HG03457 (cell line): ENCODE data around the gene CTAG2.
"Not testable (repeated sequence)": the region's sequence is repeated elsewhere in the genome, so short reads cannot be mapped to it uniquely, and the experiment has no call there.

Experiments used
- ATAC-seq: cut with Tn5 transposase; IDR thresholded peaks from one replicate; pipeline ENCODE4 v1.9.1; 2021; ENCODE audit warnings: moderate number of reproducible peaks; ENCODE audit not compliant: unreplicated experiment

Gene CTAG2

DNA sequence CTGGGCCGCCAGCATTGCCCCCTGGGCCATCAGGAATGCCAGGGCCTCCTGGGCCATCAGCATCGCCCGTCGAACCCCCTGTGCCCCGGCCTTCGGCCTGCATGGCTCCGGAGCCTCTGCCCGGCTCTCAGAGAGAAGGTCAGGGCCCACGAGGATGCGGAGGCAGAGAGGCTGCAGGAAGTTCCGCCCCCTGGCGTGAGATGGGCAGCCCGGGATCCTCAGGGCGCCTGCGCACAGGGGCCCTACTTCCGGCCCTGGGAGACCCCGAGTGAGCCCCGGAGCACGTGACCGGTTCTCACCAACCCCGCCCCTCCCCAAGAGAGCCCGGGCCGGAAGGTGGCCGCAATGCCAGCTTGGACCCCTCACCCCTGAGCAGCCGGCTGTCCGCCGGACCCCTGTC, at the start of gene CTAG2:
CTAG2 (minus strand) TSS at position 167 of the 400 bp plus-strand sequence; CDS start at position 103, 64 bp downstream.
- ATAC-seq, result not testable (repeated sequence)

DNA sequence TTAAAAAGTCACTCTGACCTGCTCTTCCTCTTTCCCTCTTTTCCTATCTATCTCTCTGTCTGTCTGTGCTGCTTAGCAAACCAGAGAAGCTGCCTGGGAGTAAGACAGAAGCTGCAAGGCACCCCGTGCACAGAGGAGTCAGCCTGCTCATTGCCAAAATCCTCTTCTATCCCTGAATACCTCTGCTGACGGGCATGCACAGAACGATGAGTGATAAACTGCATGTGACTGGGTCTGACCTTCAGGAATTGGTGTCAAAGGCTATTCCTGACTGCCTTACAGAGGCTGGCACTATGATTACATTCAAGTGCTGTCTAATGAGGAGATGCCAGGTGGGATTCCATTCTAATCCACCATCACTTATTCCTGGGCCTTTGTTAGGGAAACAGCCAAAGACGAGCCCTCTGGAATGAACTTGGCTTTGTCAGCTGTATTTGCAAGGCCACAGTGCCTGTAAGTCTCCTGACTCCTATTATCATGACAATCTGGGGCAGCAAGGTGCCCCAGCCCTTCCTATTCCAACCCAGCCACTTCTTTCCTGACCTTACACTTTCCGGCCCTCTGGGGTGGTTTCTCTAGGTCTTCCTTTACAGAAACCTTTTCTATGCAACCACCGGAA, 45.4 kb upstream of the CTAG2 start:
- ATAC-seq, result no peak

DNA sequence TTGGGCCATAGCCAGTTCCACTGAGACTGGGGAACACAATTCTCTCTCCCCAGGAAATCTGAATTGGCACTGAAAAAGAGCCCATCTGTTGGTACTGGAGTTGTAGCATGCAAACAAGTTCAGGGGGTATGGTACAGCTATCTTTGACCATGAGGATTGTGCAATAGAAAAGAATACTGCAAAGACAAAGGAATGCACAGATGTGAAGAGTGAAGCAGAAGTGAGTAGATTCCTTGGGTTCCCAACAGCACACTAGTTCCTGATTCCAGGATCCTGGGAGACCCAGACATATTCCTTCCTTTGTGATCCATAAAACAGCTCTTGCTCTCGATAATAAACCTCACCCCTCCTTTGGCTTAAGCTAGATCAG, 43.3 kb upstream of the CTAG2 start:
- ATAC-seq, result no peak

DNA sequence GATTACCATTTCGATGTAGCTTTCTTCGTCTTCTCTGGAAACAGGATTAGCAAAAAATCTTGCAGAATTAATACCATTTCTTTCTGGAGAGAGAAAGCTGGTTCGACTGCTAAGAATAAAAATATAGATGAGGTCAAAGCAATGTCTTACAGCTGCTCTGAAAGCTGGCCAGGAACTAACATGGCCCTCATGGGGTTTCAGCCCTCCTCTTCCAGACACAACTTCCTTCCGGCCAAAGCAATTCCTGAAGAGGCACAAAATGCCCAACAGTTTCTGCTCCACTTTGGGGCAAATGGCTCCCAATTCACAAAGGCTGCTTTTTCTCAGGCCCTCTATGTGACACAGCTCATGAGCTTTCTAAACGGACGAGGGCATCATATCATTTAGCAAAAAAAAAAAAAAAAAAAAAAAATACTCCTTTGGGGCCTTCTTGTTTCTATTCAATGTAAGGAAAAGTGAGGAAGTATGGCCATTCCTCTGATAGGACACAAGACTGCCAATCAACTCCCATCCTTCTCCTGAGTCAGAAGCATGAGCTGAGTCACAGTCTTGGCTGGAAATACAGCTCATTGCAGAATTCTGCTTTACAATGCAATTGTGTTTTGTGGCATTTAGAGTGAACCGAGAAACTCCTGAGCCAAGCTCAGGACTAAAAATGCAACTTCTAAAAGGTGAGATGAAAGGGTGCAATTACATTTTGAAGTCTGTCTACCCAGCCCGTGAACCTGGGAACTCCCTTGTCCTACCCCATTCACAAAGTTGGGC, 42.7 kb upstream of the CTAG2 start:
- ATAC-seq, result no peak

DNA sequence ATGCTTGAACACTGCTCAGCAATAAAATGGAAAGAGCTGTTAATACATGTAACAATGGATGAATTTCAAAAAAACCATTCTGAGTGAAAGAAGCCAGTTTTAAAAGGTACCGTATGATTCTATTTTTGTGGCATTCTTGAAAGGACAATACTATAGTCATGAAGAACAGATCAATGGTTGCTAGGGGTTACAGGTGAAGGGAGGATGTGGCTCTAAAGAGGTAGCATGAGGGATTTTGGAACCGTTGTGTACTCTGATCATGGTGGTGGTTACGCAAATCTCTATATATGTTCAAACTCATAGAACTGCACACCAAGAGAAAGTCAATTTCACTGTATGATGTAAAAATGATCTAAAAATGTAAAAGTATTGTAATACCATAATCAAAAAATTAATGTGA, 40.0 kb upstream of the CTAG2 start:
- no peak for ATAC-seq

DNA sequence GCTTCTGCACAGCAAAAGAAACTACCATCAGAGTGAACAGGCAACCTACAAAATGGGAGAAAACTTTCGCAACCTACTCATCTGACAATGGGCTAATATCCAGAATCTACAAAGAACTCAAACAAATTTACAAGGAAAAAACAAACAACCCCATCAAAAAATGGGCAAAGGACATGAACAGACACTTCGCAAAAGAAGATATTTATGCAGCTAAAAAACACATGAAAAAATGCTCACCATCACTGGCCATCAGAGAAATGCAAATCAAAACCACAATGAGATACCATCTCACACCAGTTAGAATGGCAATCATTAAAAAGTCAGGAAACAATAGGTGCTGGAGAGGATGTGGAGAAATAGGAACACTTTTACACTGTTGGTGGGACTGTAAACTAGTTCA, 37.1 kb upstream of the CTAG2 start:
- ATAC-seq, result not testable (repeated sequence)

DNA sequence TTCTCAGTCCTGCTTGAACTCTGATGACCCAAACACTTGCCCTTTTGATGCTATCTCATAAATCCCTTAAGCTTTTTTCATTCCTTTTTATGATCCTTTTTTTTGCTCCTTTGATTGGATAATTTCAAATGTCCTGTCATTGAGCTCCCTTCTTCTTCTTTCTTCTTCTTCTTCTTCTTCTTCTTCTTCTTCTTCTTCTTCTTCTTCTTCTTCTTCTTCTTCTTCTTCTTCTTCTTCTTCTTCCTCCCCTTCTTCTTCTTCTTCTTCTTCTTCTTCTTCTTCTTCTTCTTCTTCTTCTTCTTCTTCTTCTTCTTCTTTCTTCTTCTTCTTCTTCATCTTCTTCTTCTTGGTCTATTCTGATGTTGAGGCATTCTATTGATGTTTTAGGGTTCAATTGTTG, 18.7 kb upstream of the CTAG2 start:
- not testable (repeated sequence) for ATAC-seq

DNA sequence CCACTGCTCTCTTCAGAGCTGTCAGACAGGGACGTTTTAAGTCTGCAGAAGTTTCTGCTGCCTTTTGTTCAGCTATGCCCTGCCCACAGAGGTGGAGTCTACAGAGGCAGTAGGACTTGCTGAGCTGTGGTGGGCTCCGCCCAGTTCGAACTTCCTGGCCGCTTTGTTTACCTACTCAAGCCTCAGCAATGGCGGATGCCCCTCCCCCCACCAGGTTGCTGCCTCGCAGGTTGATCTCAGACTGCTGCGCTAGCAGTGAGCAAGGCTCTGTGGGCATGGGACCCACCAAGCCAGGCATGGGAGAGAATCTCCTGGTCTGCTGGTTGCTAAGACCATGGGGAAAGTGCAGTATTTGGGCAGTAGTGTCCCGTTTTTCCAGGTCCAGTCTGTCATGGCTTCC, 17.5 kb upstream of the CTAG2 start:
- not testable (repeated sequence) for ATAC-seq

DNA sequence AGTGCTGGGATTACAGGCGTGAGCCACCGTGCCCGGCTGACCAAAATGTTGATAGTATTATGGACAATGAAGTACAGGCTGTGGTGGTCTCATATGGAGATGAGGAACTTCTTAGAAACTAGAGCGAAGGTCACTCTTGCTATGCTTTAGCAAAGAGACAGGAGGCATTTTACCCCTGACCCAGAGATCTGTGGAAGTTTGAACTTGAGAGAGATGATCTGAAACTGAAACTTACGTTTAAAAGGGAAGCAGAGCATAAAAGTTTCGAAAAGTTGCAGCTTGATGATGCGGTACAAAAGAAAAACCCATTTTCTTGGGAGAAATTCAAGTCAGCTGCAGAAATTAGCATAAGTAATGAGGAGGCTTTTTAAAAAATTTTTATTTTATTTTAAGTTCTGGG, 8.5 kb upstream of the CTAG2 start:
- no peak for ATAC-seq

DNA sequence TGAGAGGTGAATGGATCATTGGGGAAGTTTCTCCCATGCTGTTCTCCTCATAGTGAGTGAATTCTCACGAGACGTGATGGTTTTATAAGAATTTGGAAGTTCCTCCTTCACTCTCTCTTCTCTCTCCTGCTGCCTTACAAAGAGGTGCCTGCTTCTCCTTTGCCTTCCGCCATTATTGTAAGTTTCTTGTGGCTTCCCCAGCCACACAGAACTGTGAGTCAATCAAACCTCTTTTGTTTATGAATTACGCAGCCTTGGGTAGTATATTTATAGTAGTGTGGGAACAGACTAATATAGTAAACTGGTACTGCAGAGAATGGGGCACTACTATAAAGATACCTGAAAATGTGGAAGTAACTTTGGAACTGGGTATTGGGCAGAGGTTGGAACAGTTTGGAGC, 7.8 kb upstream of the CTAG2 start:
- no peak for ATAC-seq

DNA sequence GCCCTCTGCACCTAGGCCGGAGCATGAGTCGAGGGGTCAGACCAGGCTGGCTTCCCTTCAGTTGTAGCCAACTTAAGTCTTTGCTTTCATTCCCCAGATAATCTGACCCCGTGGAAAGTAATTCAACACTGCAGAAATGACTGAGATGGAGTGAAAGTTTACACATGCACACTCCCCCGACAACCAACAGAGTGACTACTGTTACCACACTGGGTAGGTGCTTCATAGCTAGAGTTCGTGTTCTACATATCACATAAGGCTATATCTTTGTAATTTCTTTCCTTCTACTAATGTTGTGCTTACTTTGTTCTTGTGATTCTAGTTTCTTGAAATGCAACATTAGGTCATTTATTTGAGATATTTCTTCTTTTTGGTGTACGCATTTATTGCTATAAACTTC, 7.2 kb upstream of the CTAG2 start:
- no peak for ATAC-seq

DNA sequence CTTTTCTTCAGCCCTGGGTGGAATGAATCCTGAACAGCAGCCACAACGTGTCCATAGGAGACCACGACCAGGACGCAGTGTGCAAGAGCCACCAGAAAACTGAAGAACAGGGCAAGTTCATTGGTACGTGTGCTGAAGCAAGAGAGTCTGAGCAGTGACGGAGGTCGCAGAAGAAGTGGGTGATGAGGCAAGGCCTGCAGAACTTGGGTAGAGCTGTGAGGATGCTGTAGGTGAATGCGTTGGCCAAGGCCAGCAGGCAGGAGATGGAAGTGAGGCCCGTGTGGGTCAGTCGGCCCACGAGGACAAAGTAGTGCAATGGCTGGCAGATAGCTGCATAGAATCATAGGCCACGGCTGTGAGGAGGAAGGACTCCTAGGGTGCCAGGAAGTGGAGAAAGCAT, 5.6 kb upstream of the CTAG2 start:
- ATAC-seq, result no peak

DNA sequence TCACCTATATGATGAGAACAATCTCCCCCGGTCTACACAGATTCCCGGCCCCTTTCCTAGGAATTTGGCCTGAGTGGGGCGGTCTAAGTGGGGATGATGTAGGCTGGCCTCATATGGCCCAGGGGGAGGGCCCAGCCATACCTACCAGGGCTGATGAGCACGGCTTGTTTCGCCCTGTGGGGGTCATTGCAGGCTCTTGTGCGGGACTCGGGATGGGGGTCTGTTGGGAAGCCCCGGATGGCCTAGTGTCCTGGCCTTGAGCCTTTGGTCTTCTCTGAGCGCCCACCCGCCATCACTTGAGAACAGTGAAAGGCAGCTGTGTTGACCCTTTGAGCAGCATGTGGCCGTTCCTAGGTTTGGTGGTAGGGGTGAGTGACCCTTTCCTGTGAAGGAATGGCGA, 4.8 kb upstream of the CTAG2 start:
- no peak for ATAC-seq

DNA sequence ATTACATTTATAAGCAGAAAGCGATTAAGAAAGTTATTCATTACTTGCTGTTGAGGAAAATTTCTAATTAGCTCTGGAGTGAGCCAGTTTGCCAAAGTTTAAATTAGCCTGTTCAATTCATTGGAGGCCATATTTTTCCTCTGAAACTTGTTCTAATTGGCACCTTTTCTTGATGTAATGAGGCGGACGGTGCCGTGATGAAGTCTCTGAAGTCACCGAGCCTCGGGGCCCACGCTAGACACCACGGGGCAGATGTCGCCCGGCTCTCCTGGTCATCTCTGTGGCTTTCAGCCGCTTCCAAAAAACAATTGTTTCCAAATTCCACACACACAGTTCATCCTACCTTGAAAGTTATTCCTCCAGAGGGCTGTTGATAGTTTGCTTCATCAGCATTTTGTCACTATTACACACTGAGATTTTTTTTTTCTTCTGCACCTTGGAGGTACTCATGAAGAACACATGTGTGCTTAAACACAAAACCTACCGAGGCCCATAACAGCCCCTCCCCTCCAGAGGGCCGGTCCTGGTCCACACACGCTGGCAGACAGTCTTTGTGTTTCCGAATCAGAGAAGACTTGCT, 3.9 kb upstream of the CTAG2 start:
- ATAC-seq, result no peak

DNA sequence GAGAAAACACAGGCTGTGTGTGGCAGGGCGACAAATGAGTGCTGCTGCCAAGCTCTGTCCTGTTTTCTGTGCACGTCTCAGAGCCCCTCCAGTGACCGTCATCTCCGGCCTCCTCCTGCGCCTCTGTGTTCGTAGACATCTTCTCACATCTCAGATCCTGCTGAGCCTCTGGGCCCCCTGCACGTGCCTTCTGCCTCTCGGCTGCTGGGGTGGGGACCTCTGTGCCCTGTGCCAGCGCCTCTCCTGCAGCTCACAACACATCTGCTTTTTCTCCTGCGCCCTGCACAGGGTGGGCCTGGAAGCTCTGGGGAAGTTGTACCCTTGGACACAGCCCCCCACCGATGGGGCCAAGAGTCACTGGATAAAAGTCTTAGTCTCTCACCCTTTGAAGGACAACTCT, 2.4 kb upstream of the CTAG2 start:
- no peak for ATAC-seq

DNA sequence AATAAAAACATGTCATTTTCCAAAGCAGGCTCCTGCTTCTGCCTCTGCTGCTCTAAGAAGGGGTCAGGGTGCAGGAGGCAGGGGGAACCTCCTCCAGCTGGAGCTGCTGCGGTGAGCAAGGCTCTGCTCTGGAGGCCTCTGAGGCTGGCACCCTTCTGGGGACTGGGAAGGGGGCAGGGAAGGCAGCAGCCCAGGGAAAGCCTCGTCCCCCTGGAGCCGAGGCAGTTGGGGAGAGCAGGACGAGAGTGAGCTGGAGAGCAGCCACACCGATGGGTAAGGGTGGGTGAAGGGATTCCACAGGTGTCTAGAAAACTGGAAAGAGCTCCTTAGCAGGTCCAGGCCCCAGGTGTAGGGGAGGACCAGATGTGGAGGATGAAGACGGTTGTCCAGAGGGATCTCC, 2.0 kb upstream of the CTAG2 start:
- no peak for ATAC-seq

DNA sequence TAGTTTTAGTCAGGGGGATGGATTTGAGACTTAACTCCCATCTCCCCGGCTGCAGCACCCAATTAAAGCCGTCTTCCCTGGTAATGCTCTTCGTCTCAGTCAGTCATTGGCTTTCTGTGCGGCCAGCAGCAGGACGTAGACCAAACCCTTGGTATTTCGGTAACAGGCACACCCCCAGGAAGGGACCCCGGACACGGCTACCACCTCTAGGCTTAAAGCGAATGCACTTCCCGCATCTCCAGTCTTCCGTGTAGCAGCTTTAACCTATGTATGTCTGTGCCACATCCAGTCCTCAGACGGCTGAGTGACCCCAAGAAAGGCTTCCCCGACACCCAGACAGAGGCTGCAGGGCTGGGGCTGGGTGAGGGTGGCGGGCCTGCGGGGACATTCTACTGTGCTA, 1.5 kb upstream of the CTAG2 start:
- ATAC-seq, result no peak

DNA sequence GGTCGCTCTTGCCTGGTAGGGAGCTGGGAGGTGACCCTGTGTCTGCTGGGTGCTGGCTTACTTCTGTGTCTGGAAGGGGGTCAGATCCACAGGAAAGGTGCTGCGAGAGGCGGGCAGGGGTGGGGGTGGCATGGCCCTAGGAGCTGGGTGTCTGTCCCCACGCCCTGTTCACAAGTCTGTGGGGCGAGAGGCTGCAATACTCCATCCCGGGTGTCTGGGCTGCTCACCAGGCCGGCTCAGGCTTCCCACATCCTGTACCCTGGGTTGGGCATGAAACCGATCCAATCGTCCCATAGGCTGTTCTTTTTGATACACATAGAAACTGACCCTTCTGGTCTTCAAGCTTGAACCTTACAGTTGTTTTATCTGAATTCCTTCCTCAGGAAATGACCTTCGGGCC, 993 bp upstream of the CTAG2 start:
- no peak for ATAC-seq

DNA sequence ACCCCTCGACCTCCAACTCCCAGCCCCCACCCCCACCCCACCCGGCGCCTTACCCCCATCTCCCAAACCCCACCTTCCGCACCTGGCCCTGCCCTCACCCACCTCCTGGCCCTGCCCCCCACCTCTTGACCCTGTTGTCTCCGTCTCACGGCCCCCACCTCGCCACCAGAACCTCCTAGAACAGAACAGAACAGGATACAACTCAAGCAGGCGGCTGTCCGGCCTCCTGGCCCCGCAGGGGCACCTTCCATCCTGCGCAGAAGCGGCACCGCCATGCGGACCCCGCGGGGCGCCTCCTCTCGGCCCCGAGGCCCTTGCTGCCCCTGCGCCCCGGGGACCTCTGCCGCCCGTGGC, 354 bp downstream of the CTAG2 start:
- no peak for ATAC-seq

DNA sequence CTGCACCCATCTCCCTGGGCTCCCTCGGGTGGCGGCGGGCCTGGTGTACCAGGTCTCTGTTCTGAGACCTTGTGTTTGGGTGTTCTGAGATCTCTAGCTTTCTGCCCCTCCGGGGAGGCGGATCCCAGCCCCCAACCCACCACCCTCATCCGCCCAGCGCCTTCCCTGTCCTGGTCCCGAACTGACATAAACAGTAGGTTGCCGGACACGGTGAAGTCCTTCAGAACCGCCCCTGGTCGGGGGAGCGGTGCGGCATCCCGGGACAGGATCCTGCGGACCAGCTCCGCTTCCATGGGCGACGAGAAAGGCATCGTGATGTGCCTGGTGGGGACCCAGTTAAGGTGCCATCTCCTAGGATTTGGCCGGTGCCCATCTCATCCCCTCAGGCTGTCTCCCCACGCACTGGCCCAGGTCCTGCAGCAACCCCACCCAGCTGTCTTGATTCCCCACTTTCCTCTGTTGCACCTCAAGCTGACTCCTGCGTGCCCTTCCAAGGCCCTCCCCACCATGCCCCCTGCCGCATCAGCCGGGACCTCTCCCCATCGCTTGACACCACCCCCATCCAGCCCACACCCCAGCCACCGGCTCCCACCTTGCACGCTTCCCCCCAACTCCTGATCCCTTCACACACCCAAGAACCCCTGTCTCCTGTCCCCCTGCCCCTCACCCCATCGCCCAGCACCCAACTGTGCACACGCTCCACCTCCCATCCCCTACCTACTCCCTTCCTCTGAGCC, 900 bp downstream of the CTAG2 start:
- no peak for ATAC-seq

DNA sequence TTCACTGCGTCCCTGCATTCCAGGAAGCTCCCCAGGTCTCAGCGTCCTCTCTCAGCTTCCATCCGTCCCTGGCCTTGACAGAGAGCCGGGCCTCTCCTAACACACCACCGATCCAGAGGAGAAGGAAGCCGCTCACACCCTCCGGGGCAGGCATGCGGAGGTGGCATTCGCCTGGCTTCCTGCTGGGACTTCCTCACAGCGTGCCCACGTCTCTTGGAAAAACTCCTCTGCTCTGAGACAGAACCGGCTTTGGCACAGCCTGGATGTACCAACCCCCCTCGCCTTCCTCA, 3.2 kb downstream of the CTAG2 start:
- ATAC-seq, result no peak
